Measurements from ENCODE around the gene LRRC28. TPM values are rescaled to one million over a fixed set of nuclear protein-coding genes. Genes with fewer than 3 reads are reported as not detected.

The LRRC28 gene
- total and polyA plus RNA-seq, 2 donors (not counting 1 experiment from before 2014, with no cell fraction given), result 13.3 to 31.8 TPM

- H4K20me1 ChIP-seq (ENCODE audit: control insufficient read depth, insufficient read depth, low read length, poor library complexity, severe bottlenecking), result no peaks in the 10 kb centered on the region
- no peak overlapping the region for H3K27ac Mint-ChIP-seq
- no peak for DNase-seq
- no peaks in the 10 kb centered on the region for H3K9me3 Mint-ChIP-seq (ENCODE audit: insufficient read depth)
- ATAC-seq (ENCODE audit: low read depth), result no peak
- H2AFZ ChIP-seq (ENCODE audit: insufficient read depth, low read depth, low read length, poor library complexity, severe bottlenecking), result no peak overlapping the region
- intact Hi-C loops (cut with micrococcal nuclease), result loop anchor here (5.0 to 10.0 kb wide), 2 partner anchors 63 to 241 kb away; no protein-coding TSS in a partner anchor
- H3K9me3 ChIP-seq (ENCODE audit: control extremely low read depth in 1 of 3, control insufficient read depth in 2 of 3, insufficient read depth in 1 of 3, low read length in 2 of 3), result peaks cover 0 to 4% (median 0%) of the 10 kb centered on the region in 3 donors
- peaks cover 0 to 1% of the 10 kb centered on the region in 2 experiments for H3K36me3 ChIP-seq (replicated peaks in 1 of 2; ENCODE audit: control extremely low read depth in 1 of 2, control insufficient read depth in 1 of 2, extremely low read depth in 1 of 2, insufficient read depth in 2 of 2, low read length in 1 of 2)
- POLR2A ChIA-PET, result no interaction called here
- no peak overlapping the region for H3K27ac ChIP-seq (ENCODE audit: low read length in 2 of 2)
- no peak overlapping the region for H3K4me2 ChIP-seq (replicated peaks; ENCODE audit: low read depth, low read length, poor library complexity, severe bottlenecking)
- no peak for TF ChIP-seq EZH2 (IDR thresholded peaks at IDR 0.05; ENCODE audit: borderline replicate concordance, insufficient read depth, low read depth, low read length, poor library complexity, severe bottlenecking)
- TF ChIP-seq CTCF (IDR thresholded peaks at IDR 0.05), result no peak
- WGBS (ENCODE audit: insufficient coverage), result 100% methylated on average over 1 of the region's 1 CpG
- no peak overlapping the region for H3K9ac ChIP-seq (ENCODE audit: low read length)
- no peaks in the 10 kb centered on the region for H3K79me2 ChIP-seq (ENCODE audit: control insufficient read depth, insufficient read depth, low read length)
- no peak overlapping the region for H3K4me3 Mint-ChIP-seq
- peaks cover 20 to 22% of the 10 kb centered on the region in 2 donors for H3K4me1 ChIP-seq (ENCODE audit: control insufficient read depth in 2 of 2, insufficient read depth in 2 of 2, low read length in 2 of 2)
- no peak overlapping the region for H3K4me3 ChIP-seq (ENCODE audit: control extremely low read depth in 1 of 5, extremely low read depth in 1 of 5, insufficient read depth in 1 of 5, low read depth in 2 of 5, low read length in 4 of 5)
- CTCF ChIA-PET, result interaction anchor here (1.8 to 5.7 kb wide), 2 partner anchors 54 to 362 kb away, joined by 5 to 86 read pairs; no protein-coding TSS in a partner anchor
- H3K4me1 Mint-ChIP-seq, result peaks cover 24% of the 10 kb centered on the region
- no peaks in the 10 kb centered on the region for H3K27me3 ChIP-seq (replicated peaks in 1 of 4; ENCODE audit: control extremely low read depth in 1 of 4, control insufficient read depth in 3 of 4, insufficient read depth in 4 of 4, low read length in 3 of 4)
- H3K27me3 Mint-ChIP-seq, result no peaks in the 10 kb centered on the region
Measured at GRCh38 chr15:99341786-99342185, 90.5 kb downstream of the LRRC28 start.

- Histone ChIP-seq H3K4me3 (ENCODE audit: control extremely low read depth in 1 of 5, extremely low read depth in 1 of 5, insufficient read depth in 1 of 5, low read depth in 2 of 5, low read length in 4 of 5) (no peak overlapping the region), H3K9ac (ENCODE audit: low read length) (no peak overlapping the region), H3K4me2 (replicated peaks; ENCODE audit: low read depth, low read length, poor library complexity, severe bottlenecking) (no peak overlapping the region), H2AFZ (ENCODE audit: insufficient read depth, low read depth, low read length, poor library complexity, severe bottlenecking) (no peak overlapping the region), H3K4me1 (ENCODE audit: control insufficient read depth in 2 of 2, insufficient read depth in 2 of 2, low read length in 2 of 2) (peaks cover 20 to 22% of the 10 kb centered on the region in 2 donors), H3K79me2 (ENCODE audit: control insufficient read depth, insufficient read depth, low read length) (no peaks in the 10 kb centered on the region), H4K20me1 (ENCODE audit: control insufficient read depth, insufficient read depth, low read length, poor library complexity, severe bottlenecking) (no peaks in the 10 kb centered on the region), H3K27me3 (replicated peaks in 1 of 4; ENCODE audit: control extremely low read depth in 1 of 4, control insufficient read depth in 3 of 4, insufficient read depth in 4 of 4, low read length in 3 of 4) (no peaks in the 10 kb centered on the region), H3K36me3 (replicated peaks in 1 of 2; ENCODE audit: control extremely low read depth in 1 of 2, control insufficient read depth in 1 of 2, extremely low read depth in 1 of 2, insufficient read depth in 2 of 2, low read length in 1 of 2) (no peaks in the 10 kb centered on the region), H3K9me3 (ENCODE audit: control extremely low read depth in 1 of 3, control insufficient read depth in 2 of 3, insufficient read depth in 1 of 3, low read length in 2 of 3) (peaks cover 0 to 4% (median 0%) of the 10 kb centered on the region in 3 donors), H3K27ac (ENCODE audit: low read length in 2 of 2) (no peak overlapping the region)
- CTCF ChIA-PET, result interaction anchor here (1.0 to 5.7 kb wide), 4 partner anchors 224 to 413 kb away, joined by 3 to 86 read pairs (median 4); no protein-coding TSS in a partner anchor
- no peaks in the 10 kb centered on the region for H3K27me3 Mint-ChIP-seq
- intact Hi-C loops (cut with micrococcal nuclease), result loop anchor here (5.0 to 10.0 kb wide), 2 partner anchors 62 to 239 kb away; no protein-coding TSS in a partner anchor
- no peak for TF ChIP-seq CTCF (IDR thresholded peaks at IDR 0.05)
- TF ChIP-seq EZH2 (IDR thresholded peaks at IDR 0.05; ENCODE audit: borderline replicate concordance, insufficient read depth, low read depth, low read length, poor library complexity, severe bottlenecking), result no peak
- no peak overlapping the region for H3K4me3 Mint-ChIP-seq
- H3K4me1 Mint-ChIP-seq, result peaks cover 24% of the 10 kb centered on the region
- POLR2A ChIA-PET, result no interaction called here
- ATAC-seq (ENCODE audit: low read depth) (no peak), DNase-seq (no peak)
- no peaks in the 10 kb centered on the region for H3K9me3 Mint-ChIP-seq (ENCODE audit: insufficient read depth)
- no peak overlapping the region for H3K27ac Mint-ChIP-seq
Measured at GRCh38 chr15:99343208-99343607, 91.9 kb downstream of the LRRC28 start.
